ENCODE data around the gene KCNQ5. TPM values are rescaled to one million over a fixed set of nuclear protein-coding genes. Genes with fewer than 3 reads are reported as not detected.

The KCNQ5 gene
- total RNA-seq, 1 experiment from 2014 or later: 0.07 TPM

DNA sequence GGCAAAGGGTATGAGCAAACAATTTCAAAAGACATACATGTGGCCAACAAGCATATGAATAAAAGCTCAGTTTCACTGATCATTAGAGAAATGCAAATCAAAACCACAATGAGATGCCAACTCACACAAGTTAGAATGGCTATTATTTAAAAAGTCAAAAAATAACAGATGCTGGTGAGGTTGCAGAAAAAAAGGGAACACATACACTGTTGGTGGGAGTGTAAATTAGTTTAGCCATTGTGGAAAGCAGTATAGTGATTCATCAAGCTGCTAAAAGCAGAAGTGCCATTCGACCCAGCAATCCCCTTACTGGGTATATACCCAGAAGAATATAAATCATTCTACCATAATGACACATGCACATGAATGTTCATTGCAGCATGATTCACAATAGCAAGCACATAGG lies 610.1 kb downstream of the KCNQ5 start:
- Histone ChIP-seq H3K18ac (ENCODE audit: insufficient read length, low read depth, low read length) (no peak overlapping the region), H3K79me1 (ENCODE audit: insufficient read depth, low read depth, low read length, poor library complexity, severe bottlenecking) (no peaks in the 10 kb centered on the region), H3K4me2 (ENCODE audit: insufficient read depth, insufficient read length, low read length) (no peak overlapping the region), H4K8ac (replicated peaks; ENCODE audit: insufficient read length, low read depth, low read length) (no peak overlapping the region), H2BK120ac (ENCODE audit: low read depth, low read length, poor library complexity, severe bottlenecking) (no peak overlapping the region), H3K27ac (ENCODE audit: insufficient read length, low read depth, low read length) (no peak overlapping the region), H3K23ac (ENCODE audit: insufficient read length, low read depth, low read length) (no peak overlapping the region), H2AK5ac (ENCODE audit: insufficient read length, low read length) (no peak overlapping the region), H3K27me3 (ENCODE audit: insufficient read depth, low read length) (no peaks in the 10 kb centered on the region), H4K91ac (ENCODE audit: insufficient read length, low read depth, low read length) (no peak overlapping the region), H2BK5ac (ENCODE audit: insufficient read length, low read length) (no peak overlapping the region), H4K5ac (ENCODE audit: insufficient read length, low read depth, low read length) (no peak overlapping the region), H3K79me2 (ENCODE audit: insufficient read depth, low read length) (no peaks in the 10 kb centered on the region), H3K4me1 (ENCODE audit: insufficient read depth, low read length) (no peaks in the 10 kb centered on the region), H4K20me1 (ENCODE audit: control insufficient read depth, insufficient read depth, insufficient read length) (no peaks in the 10 kb centered on the region), H3K56ac (ENCODE audit: insufficient read length, low read depth, low read length) (no peak overlapping the region), H2BK15ac (ENCODE audit: low read depth, low read length) (no peak overlapping the region), H3K9ac (ENCODE audit: extremely low read depth, insufficient read length, low read length) (no peak overlapping the region), H3K23me2 (ENCODE audit: insufficient read length, low read depth, low read length, poor library complexity, severe bottlenecking) (no peaks in the 10 kb centered on the region), H2BK20ac (ENCODE audit: low read depth, low read length, poor library complexity, severe bottlenecking) (no peak overlapping the region), H2AFZ (ENCODE audit: low read length) (no peak overlapping the region), H3K14ac (ENCODE audit: insufficient read depth, low read length) (no peak overlapping the region), H2BK12ac (ENCODE audit: insufficient read length, low read depth, low read length) (no peak overlapping the region), H3K4ac (ENCODE audit: low read depth, low read length) (no peak overlapping the region), H3T11ph (ENCODE audit: low read length) (no peak overlapping the region), H3K9me3 (ENCODE audit: control insufficient read depth, low read depth, low read length) (no peaks in the 10 kb centered on the region)
- no peak for DNase-seq
- Mint-ChIP-seq H3K4me3 (no peak overlapping the region), H3K9me3 (no peaks in the 10 kb centered on the region), H3K36me3 (ENCODE audit: insufficient read depth in 1 of 3, low read depth in 3 of 3) (no peaks in the 10 kb centered on the region), H3K27ac (no peak overlapping the region), H3K4me1 (peaks cover 0 to 5% of the 10 kb centered on the region in 2 experiments; a peak in 2 of 4 replicates), H3K27me3 (ENCODE audit: low read depth) (no peaks in the 10 kb centered on the region)
- no CpG with 5 or more reads among the region's 1 CpG for WGBS (ENCODE audit: extremely low coverage, insufficient read length, low lambda C conversion rate)
- TF ChIP-seq, protein P1, sequence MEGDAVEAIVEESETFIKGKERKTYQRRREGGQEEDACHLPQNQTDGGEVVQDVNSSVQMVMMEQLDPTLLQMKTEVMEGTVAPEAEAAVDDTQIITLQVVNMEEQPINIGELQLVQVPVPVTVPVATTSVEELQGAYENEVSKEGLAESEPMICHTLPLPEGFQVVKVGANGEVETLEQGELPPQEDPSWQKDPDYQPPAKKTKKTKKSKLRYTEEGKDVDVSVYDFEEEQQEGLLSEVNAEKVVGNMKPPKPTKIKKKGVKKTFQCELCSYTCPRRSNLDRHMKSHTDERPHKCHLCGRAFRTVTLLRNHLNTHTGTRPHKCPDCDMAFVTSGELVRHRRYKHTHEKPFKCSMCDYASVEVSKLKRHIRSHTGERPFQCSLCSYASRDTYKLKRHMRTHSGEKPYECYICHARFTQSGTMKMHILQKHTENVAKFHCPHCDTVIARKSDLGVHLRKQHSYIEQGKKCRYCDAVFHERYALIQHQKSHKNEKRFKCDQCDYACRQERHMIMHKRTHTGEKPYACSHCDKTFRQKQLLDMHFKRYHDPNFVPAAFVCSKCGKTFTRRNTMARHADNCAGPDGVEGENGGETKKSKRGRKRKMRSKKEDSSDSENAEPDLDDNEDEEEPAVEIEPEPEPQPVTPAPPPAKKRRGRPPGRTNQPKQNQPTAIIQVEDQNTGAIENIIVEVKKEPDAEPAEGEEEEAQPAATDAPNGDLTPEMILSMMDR (conservative IDR thresholded peaks at IDR 0.05): no peak

Measured in H9 (cell line).